ENCODE data around the gene TEX2. TPM values are rescaled to one million over a fixed set of nuclear protein-coding genes. Genes with fewer than 3 reads are reported as not detected.
"Not testable (repeated sequence)": the region's sequence is repeated elsewhere in the genome, so short reads cannot be mapped to it uniquely, and the experiment has no call there.

Gene TEX2
- total RNA-seq, 4 donors from 2014 or later: 26.8 to 51.7 (median 44.9) TPM

GRCh38 chr17:64185101-64185500 is 78.0 kb downstream of the TEX2 start:
- Histone ChIP-seq H3K9me3 (no peaks in the 10 kb centered on the region), H3K27me3 (no peaks in the 10 kb centered on the region), H3K36me3 (peaks cover 0 to 5% (median 0%) of the 10 kb centered on the region in 3 donors), H3K4me1 (peaks cover 0 to 17% (median 0%) of the 10 kb centered on the region in 4 donors), H3K4me3 (no peak overlapping the region), H3K27ac (no peak overlapping the region)
- no peak for DNase-seq
- TF ChIP-seq CTCF (IDR thresholded peaks at IDR 0.05) (no peak), POLR2A (IDR thresholded peaks at IDR 0.05) (no peak)

GRCh38 chr17:64183815-64184214 is 79.2 kb downstream of the TEX2 start:
- DNase-seq: no peak
- Histone ChIP-seq H3K4me1 (peaks cover 0 to 17% (median 0%) of the 10 kb centered on the region in 4 donors), H3K9me3 (no peaks in the 10 kb centered on the region), H3K4me3 (no peak overlapping the region), H3K27me3 (no peaks in the 10 kb centered on the region), H3K27ac (no peak overlapping the region), H3K36me3 (peaks cover 0 to 5% (median 0%) of the 10 kb centered on the region in 3 donors)
- TF ChIP-seq POLR2A (IDR thresholded peaks at IDR 0.05): no peak
- no peak for TF ChIP-seq CTCF (IDR thresholded peaks at IDR 0.05)

GRCh38 chr17:64182325-64183012 is 80.6 kb downstream of the TEX2 start:
- no peaks in the 10 kb centered on the region for H3K9me3 ChIP-seq
- TF ChIP-seq CTCF (IDR thresholded peaks at IDR 0.05) (no peak), POLR2A (IDR thresholded peaks at IDR 0.05) (no peak)
- no peaks in the 10 kb centered on the region for H3K36me3 ChIP-seq

GRCh38 chr17:64180089-64181073 is 82.7 kb downstream of the TEX2 start:
- TF ChIP-seq POLR2A (IDR thresholded peaks at IDR 0.05): no peak
- TF ChIP-seq CTCF (IDR thresholded peaks at IDR 0.05): no peak
- DNase-seq: no peak

More at GRCh38 chr17:64182325-64183012, 80.6 kb downstream of the TEX2 start:
- H3K27me3 ChIP-seq: no peaks in the 10 kb centered on the region
- H3K4me3 ChIP-seq: no peak overlapping the region
- no peak overlapping the region for H3K27ac ChIP-seq
- no peak for DNase-seq
- H3K4me1 ChIP-seq: peaks cover 0 to 13% (median 0%) of the 10 kb centered on the region in 4 donors

GRCh38 chr17:64179024-64179423 is 84.0 kb downstream of the TEX2 start:
- not testable (repeated sequence) for H3K4me3 ChIP-seq, H3K27ac ChIP-seq

More at GRCh38 chr17:64180089-64181073, 82.7 kb downstream of the TEX2 start:
- Histone ChIP-seq H3K4me3 (no peak overlapping the region), H3K4me1 (peaks cover 0 to 4% (median 0%) of the 10 kb centered on the region in 4 donors), H3K27ac (no peak overlapping the region), H3K27me3 (no peaks in the 10 kb centered on the region), H3K9me3 (no peaks in the 10 kb centered on the region), H3K36me3 (peaks cover 0 to 7% (median 0%) of the 10 kb centered on the region in 3 donors)

More at GRCh38 chr17:64179024-64179423, 84.0 kb downstream of the TEX2 start:
- not testable (repeated sequence) for DNase-seq, H3K4me1 ChIP-seq, H3K27me3 ChIP-seq, H3K9me3 ChIP-seq, H3K36me3 ChIP-seq

Data from Peyer's patch (tissue), 4 donors.